GM18868 (cell line): ENCODE data around the gene RUVBL2.
"Not testable (repeated sequence)": the region's sequence is repeated elsewhere in the genome, so short reads cannot be mapped to it uniquely, and the experiment has no call there.

Experiments
- ATAC-seq: cut with Tn5 transposase; IDR thresholded peaks from one replicate; pipeline ENCODE4 v1.9.1; 2021; ENCODE audit warnings: mild to moderate bottlenecking, moderate library complexity; ENCODE audit not compliant: unreplicated experiment

RUVBL2 gene

DNA sequence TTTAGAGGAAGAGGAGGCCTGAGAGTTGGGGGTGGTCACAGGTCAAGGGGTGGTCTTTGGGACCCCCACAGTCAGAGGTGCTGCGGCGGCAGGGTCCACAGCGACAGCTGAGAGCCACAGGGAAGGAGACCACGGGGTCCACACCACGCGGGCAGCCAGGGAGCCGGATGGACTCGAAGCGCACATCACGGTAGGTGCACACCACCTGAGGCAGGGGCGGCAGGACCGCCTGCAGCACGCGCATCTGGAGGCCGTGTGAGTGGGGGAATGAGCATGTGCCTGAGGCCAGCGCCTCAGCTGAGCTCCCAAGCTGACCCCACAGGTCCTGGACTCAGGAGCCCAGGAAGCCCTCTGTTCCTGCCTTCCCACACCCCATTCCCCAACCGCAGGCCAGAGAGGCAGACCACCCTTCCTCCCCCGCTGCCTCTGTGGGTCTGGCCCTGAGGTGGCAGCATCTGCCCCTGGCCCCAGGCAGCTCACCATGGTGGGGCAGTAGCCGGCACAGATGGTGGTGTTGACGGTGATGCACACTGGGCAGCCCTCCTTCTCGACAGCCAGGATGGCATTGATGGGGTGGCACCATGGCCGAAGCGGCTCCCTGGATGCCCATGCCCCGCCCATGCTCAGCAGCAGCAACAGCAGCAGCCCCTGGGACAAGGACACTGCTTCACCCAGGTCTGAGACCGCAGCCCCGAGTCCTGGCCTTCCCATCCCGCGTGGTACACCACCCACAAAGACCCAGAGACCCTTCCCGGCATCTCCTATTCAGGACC, 22.6 kb downstream of the RUVBL2 start:
- no peak for ATAC-seq

- ATAC-seq: no peak
Measured at GRCh38 chr19:49017041-49017665, 23.5 kb downstream of the RUVBL2 start, which contains the start of gene LHB. LHB (minus strand) TSS chr19:49017091; CDS start chr19:49017081, 10 bp downstream.

- no peak for ATAC-seq
Measured at GRCh38 chr19:49017666-49018351, 24.1 kb downstream of the RUVBL2 start.

GRCh38 chr19:49018388-49019241, 24.9 kb downstream of the RUVBL2 start:
- ATAC-seq: not testable (repeated sequence)

DNA sequence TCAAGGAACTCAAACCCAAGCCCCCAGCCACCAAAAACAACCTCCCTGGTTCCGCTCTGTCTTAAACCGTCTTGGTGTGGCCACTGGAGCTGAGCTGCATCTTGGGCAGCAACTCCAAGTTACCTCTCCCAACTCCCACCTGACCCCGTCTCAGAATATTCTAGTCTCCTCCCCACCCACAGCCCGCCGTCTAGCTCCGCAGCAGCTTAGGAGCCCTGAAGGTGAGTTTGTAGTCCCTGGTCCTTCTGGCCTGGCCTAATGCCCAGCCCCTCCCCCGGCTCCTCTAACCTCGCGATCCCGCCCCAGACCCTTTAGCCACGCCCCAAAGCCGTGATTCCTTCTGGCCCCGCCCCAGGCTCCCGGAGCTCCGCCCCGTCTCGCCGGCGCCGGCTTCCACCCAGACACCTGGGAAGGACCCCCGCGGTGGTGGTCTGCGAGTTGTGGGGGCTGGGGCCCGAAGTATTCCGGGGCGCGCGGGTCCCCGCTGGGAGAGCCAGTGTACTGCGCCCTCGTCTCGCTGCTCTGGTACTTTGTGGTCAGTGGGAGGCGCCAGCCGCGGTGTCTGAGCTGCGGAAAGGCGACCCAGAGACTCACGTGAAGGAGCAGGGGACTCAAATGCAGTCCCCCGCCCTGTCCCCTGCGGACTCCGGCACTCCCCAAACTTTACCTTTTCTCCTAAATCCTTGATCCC, 25.7 kb downstream of the RUVBL2 start:
- no peak for ATAC-seq

GRCh38 chr19:49020342-49020741, 26.7 kb downstream of the RUVBL2 start:
- no peak for ATAC-seq

- no peak for ATAC-seq
Measured at GRCh38 chr19:49020931-49021895, 27.5 kb downstream of the RUVBL2 start.

GRCh38 chr19:49022116-49022515, 28.4 kb downstream of the RUVBL2 start:
- no peak for ATAC-seq

- ATAC-seq: not testable (repeated sequence)
Measured at GRCh38 chr19:49024233-49024632, 30.5 kb downstream of the RUVBL2 start, which contains the start of gene CGB3. CGB3 (minus strand) TSS chr19:49024333; CDS start chr19:49023971, 362 bp downstream.

DNA sequence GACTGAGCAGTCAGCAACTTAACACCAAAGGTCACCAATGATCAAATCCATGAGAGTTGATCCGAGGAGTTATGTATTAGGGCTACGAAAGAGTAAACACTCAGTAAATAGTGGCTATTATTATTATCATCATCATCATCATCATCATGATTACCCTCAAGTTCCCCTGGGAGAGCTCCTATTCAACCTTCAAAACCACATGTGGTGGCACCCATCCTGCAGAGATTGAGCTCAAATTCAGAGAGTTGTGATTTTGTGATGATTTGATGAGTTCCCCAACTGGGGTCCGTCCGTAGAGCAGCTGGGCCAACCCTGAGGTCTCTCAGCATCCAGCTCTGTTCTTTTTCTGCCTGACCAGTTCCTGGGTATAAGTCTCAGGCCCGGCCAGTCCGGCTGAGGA, 31.4 kb downstream of the RUVBL2 start:
- not testable (repeated sequence) for ATAC-seq

DNA sequence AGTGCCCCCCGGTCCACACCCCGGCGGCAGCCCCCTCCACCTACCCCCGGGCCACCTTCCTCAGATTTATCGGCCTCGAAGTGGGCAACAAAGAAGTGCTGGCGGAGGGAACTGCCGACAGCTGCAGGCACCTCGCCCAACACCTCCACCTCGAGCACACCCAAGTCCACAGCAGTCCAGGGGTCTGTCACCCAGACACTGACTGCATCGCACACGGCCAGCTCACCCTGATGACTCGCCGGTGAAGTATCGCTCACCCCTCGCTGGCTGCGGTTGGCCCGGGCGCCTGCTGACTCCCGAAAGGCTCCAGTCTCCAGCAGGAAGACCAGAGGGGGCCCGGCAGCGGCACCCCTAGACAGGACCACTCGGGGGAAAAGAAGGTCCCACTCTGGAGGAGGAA, 31.9 kb downstream of the RUVBL2 start:
- not testable (repeated sequence) for ATAC-seq

- not testable (repeated sequence) for ATAC-seq
Measured at GRCh38 chr19:49028686-49029085, 35.0 kb downstream of the RUVBL2 start.

GRCh38 chr19:49029749-49030148, 36.1 kb downstream of the RUVBL2 start:
- ATAC-seq: not testable (repeated sequence)

GRCh38 chr19:49030323-49030722, 36.6 kb downstream of the RUVBL2 start:
- ATAC-seq: not testable (repeated sequence)

DNA sequence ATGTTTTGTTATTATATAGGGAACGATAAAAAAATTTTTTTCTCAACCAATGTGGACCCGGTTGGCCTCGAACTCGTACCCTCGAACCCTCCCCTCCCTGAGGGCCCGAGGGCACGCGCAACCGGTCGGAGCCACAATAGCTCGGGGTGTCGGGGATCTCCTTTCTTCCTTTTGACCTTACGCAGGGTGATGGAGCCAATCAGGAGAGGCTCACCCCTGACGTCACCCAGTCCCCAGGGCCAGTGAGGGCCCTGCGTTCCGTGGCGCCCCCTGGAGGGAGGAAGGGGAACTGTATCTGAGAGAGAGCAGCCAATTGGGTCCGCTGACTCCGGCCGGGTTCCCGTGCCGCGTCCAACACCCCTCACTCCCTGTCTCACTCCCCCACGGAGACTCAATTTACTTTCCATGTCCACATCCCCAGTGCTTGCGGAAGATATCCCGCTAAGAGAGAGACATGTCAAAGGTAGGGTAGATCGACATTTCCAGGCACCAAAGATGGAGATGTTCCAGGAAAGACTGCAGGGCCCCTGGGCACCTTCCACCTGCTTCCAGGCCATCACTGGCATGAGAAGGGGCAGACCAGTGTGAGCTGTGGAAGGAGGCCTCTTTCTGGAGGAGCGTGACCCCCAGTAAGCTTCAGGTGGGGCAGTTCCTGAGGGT, 38.1 kb downstream of the RUVBL2 start, which contains the start of gene CGB2:
Gene CGB2 (plus strand): TSS at position 249 of the 660 bp plus-strand sequence. CDS start 206 bp downstream, at position 455.
- ATAC-seq: not testable (repeated sequence)

DNA sequence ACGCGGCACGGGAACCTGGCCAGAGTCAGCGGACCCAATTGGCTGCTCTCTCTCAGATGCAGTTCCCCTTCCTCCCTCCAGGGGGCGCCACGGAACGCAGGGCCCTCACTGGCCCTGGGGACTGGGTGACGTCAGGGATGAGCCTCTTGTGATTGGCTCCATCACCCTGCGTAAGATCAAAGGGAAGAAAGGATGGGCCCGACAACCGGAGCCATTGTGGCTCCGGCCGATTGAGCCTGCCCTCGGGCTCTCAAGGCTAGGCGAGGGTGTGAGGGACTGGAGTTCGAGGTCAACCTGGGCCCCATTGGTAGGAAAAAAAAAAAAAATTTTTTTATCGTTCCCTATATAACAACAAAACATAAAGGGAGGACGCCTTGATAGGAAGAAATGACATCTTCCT, 43.1 kb downstream of the RUVBL2 start, which contains the start of gene CGB1:
Gene CGB1 (minus strand): TSS at position 81 of the 400 bp plus-strand sequence. CDS start 184 bp downstream, outside the sequence.
- not testable (repeated sequence) for ATAC-seq

DNA sequence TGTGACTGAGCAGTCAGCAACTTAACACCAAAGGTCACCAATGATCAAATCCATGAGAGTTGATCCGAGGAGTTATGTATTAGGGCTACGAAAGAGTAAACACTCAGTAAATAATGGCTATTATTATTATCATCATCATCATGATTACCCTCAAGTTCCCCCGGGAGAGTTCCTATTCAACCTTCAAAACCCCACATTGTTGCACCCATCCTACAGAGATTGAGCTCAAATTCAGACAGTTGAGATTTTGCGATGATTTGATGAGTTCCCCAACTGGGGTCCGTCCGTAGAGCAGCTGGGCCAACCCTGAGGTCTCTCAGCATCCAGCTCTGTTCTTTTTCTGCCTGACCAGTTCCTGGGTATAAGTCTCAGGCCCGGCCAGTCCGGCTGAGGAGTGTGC, 44.4 kb downstream of the RUVBL2 start:
- ATAC-seq: not testable (repeated sequence)
